HepG2 (cell line): Measurements from ENCODE around the gene SYNE1. TPM values are rescaled to one million over a fixed set of nuclear protein-coding genes. Genes with fewer than 3 reads are reported as not detected.
A peak's percentile ranks its signal among the peaks of the same experiment; 100 is the strongest.

Experiments
- ATAC-seq: fragments of 200-7000 bp; cut with Tn5 transposase; 3 replicates; pipeline ENCODE4 v1.9.1; 2020; ENCODE audit warnings: mild to moderate bottlenecking, moderate library complexity
- BruUV-seq: library from RNA; stranded (reverse); fragments of 400-500 nt; replicated peaks from 2 replicates; lab custom pipeline; 2021; lab: Mats Ljungman, UMichigan
- CTCF ChIA-PET: fragments of 300-600 bp; formaldehyde crosslinking; extraction: SDS; loops from one replicate; lab custom pipeline; 2021; ENCODE audit warnings: low total read pairs, inconsistent platforms, low intra/inter-chr PET ratio; lab: Yijun Ruan, JAX
- POLR2A ChIA-PET: fragments of 350-600 bp; sonication (Branson Sonifier 250); formaldehyde crosslinking; loops from one replicate; lab custom pipeline; 2020; ENCODE audit warnings: antibody characterized with exemption, inconsistent platforms; lab: Yijun Ruan, JAX
- DNase-seq: peaks from one replicate; pipeline ENCODE4 v3.0.0-alpha.2; 2015; ENCODE audit warnings: low spot score
- FAIRE-seq: peaks from 3 replicates; lab custom pipeline; 2011; peaks lifted over from hg19 to GRCh38; lab: Jason Lieb, UNC
- H2AFZ ChIP-seq: one replicate; pipeline ENCODE4 v1.6.1; 2011; ENCODE audit warnings: low read length, inconsistent platforms
- H3K27ac ChIP-seq: fragments of 300-600 bp; 3 replicates; pipeline ENCODE4 v1.8.0; 2011; ENCODE audit warnings: mixed run types, mild to moderate bottlenecking, mixed read lengths, low read length, inconsistent platforms; ENCODE audit not compliant: insufficient read depth; ENCODE audit errors: extremely low read length
- H3K27me3 ChIP-seq, 2 experiments: fragments of 200-600 bp in 1 of 2; 2 replicates in 1 of 2; 3 replicates in 1 of 2; pipeline versions ENCODE4 v1.6.0 to v1.8.0; 2011; ENCODE audit warnings: low read length in 2 of 2, mild to moderate bottlenecking in 2 of 2, moderate library complexity in 2 of 2, inconsistent platforms in 1 of 2; ENCODE audit not compliant: insufficient read depth in 2 of 2, control insufficient read depth in 1 of 2
- H3K36me3 ChIP-seq, 2 experiments: fragments of 200-600 bp in 1 of 2; replicated peaks in 1 of 2; 2 replicates in 1 of 2; 3 replicates in 1 of 2; pipeline versions ENCODE4 v1.5.1 to v1.8.0; 2011; ENCODE audit warnings: low read length in 2 of 2, inconsistent platforms in 1 of 2; ENCODE audit not compliant: insufficient read depth in 2 of 2, control insufficient read depth in 1 of 2
- H3K4me1 ChIP-seq: 2 replicates; pipeline ENCODE4 v1.5.1; 2012; ENCODE audit warnings: low read length, inconsistent platforms; ENCODE audit not compliant: insufficient read depth
- H3K4me2 ChIP-seq: 2 replicates; pipeline ENCODE4 v1.6.0; 2011; ENCODE audit warnings: low read depth, low read length, inconsistent platforms
- H3K4me3 ChIP-seq, 3 experiments: fragments of 200-600 bp in 1 of 3; sonication (generic), shearing (Covaris generic) in 1 of 3; replicated peaks in 1 of 3; 2 replicates each; pipeline ENCODE4 v1.5.1; 2011 to 2016; ENCODE audit warnings: low read length in 3 of 3, inconsistent platforms in 2 of 3, low read depth in 2 of 3, mild to moderate bottlenecking in 2 of 3, control low read depth in 1 of 3, mixed read lengths in 1 of 3; ENCODE audit not compliant: insufficient read depth in 1 of 3
- H3K79me2 ChIP-seq: one replicate; pipeline ENCODE4 v1.6.1; 2011; ENCODE audit warnings: low read length, inconsistent platforms; ENCODE audit not compliant: insufficient read depth
- H3K9ac ChIP-seq: 2 replicates; pipeline ENCODE4 v1.6.0; 2011; ENCODE audit warnings: mild to moderate bottlenecking, low read depth, low read length, inconsistent platforms; ENCODE audit not compliant: insufficient read depth
- H3K9me3 ChIP-seq: 2 replicates; pipeline ENCODE4 v1.5.1; 2012; ENCODE audit warnings: mild to moderate bottlenecking, low read length
- H4K20me1 ChIP-seq: 2 replicates; pipeline ENCODE4 v1.6.0; 2011; ENCODE audit warnings: inconsistent platforms, mild to moderate bottlenecking, low read length, moderate library complexity; ENCODE audit not compliant: insufficient read depth
- E2F2 ChIP-seq: sonication (generic); formaldehyde crosslinking; IDR thresholded peaks from 2 replicates; pipeline ENCODE4 v1.4.0; 2020; ENCODE audit warnings: missing genetic modification reagents, borderline replicate concordance
- KAT2B ChIP-seq: fragments of 150-350 bp; IDR thresholded peaks from 2 replicates; pipeline ENCODE4 v1.6.1; 2014; ENCODE audit warnings: low read depth, low read length, borderline replicate concordance
- KDM5B ChIP-seq: sonication (generic); formaldehyde crosslinking; IDR thresholded peaks from 2 replicates; pipeline ENCODE4 v1.4.0; 2020; ENCODE audit warnings: missing genetic modification reagents, mild to moderate bottlenecking, borderline replicate concordance
- MED1 ChIP-seq: sonication (generic); formaldehyde crosslinking; IDR thresholded peaks from 2 replicates; pipeline ENCODE4 v1.4.0; 2020; ENCODE audit warnings: missing genetic modification reagents
- MEIS1 ChIP-seq: sonication (generic); formaldehyde crosslinking; IDR thresholded peaks from 2 replicates; pipeline ENCODE4 v1.9.0; 2021; ENCODE audit warnings: mild to moderate bottlenecking, missing genetic modification reagents, moderate library complexity, borderline replicate concordance
- STAG1 ChIP-seq: sonication (generic); formaldehyde crosslinking; IDR thresholded peaks from 2 replicates; pipeline ENCODE4 v1.4.0; 2020; ENCODE audit warnings: missing genetic modification reagents
- THAP7 ChIP-seq: sonication (generic); formaldehyde crosslinking; IDR thresholded peaks from 2 replicates; pipeline ENCODE4 v1.8.1; 2023; ENCODE audit warnings: mild to moderate bottlenecking, missing genetic modification reagents
- ZNF263 ChIP-seq: sonication (generic); formaldehyde crosslinking; IDR thresholded peaks from 2 replicates; pipeline ENCODE4 v1.4.0; 2020; ENCODE audit warnings: missing genetic modification reagents
- ZNF432 ChIP-seq: sonication (generic); formaldehyde crosslinking; IDR thresholded peaks from 2 replicates; pipeline ENCODE4 v1.5.0; 2020; ENCODE audit warnings: missing genetic modification reagents, mild to moderate bottlenecking, borderline replicate concordance
- ZNF570 ChIP-seq: sonication (generic); formaldehyde crosslinking; IDR thresholded peaks from 2 replicates; pipeline ENCODE4 v1.4.0; 2020; ENCODE audit warnings: mild to moderate bottlenecking, missing genetic modification reagents, borderline replicate concordance
- WGBS: methylation state at CpG from one replicate; pipeline ENCODE4 v1.1.6; 2017; ENCODE audit warnings: low lambda C conversion rate; 5-methylcytosine and 5-hydroxymethylcytosine counted together
- in situ Hi-C: cut with HindIII; loops from 2 replicates; pipeline ENCODE4 v1.10.0; 2017; ENCODE audit warnings: low pct_unique_long_range_greater_than_20kb; ENCODE audit not compliant: extremely low pct_ligation_motif_present
- intact Hi-C: fragments of 100-400 bp; cut with micrococcal nuclease; formaldehyde crosslinking; loops from one replicate; pipeline ENCODE4 v1.10.0; 2022; ENCODE audit not compliant: unreplicated experiment
- polyA plus RNA-seq, 8 experiments: library from polyadenylated mRNA; depleted of rRNA in 3 of 8; stranded (reverse) in 7 of 8; unstranded in 1 of 8; fragments of >200 nt; fragmentation: Illumina TruSeq in 4 of 8; extraction: Trizol in 4 of 8; gene quantifications; 2 replicates each; pipeline versions ENCODE4 v1.2.1 to v1.2.3, GENCODE V29; 2011 to 2016; ENCODE audit warnings: low read depth in 4 of 8, missing spikeins in 1 of 8, mixed read lengths in 1 of 8; ENCODE audit not compliant: insufficient read depth in 1 of 8
- total RNA-seq, 5 experiments: library from RNA; depleted of rRNA; stranded (reverse); fragments of >200 nt; fragmentation: Illumina TruSeq; extraction: Trizol; gene quantifications; 2 replicates each; pipeline ENCODE4 v1.2.3, GENCODE V29; 2016; ENCODE audit warnings: low read depth in 1 of 5

Gene SYNE1
- total and polyA plus RNA-seq, 2 of the 13 experiments (the other 11 are each of a cell fraction or from before 2014, with no cell fraction given): 5.5 to 15.9 TPM

GRCh38 chr6:152118678-152119077 lies 518.5 kb downstream of the SYNE1 start:
- intact Hi-C loops: no loop called here
- 42% methylated on average over 5 of the region's 5 CpGs for WGBS
- Histone ChIP-seq H3K79me2 (no peaks in the 10 kb centered on the region), H3K36me3 (no peaks in the 10 kb centered on the region), H3K9me3 (no peaks in the 10 kb centered on the region), H2AFZ (no peak overlapping the region), H3K4me2 (no peak overlapping the region), H3K4me3 (no peak overlapping the region), H4K20me1 (no peaks in the 10 kb centered on the region), H3K9ac (no peak overlapping the region), H3K4me1 (no peaks in the 10 kb centered on the region), H3K27me3 (peaks cover 0 to 4% of the 10 kb centered on the region in 2 experiments; a peak in 1 of 5 replicates), H3K27ac (no peak overlapping the region)
- no TSS peak for BruUV-seq
- TF ChIP-seq MEIS1 (no peak), KAT2B (no peak), MED1 (CRISPR knock-in tag) (no peak), KDM5B (CRISPR knock-in tag) (no peak), ZNF570 (no peak), THAP7 (no peak), STAG1 (peak; percentile 18; the same call in 1 of the 2 replicates), ZNF432 (CRISPR knock-in tag) (no peak), ZNF263 (CRISPR knock-in tag) (peak; percentile 86), E2F2 (CRISPR knock-in tag) (no peak)
- in situ Hi-C loops: no loop called here
- DNase-seq (no peak), ATAC-seq (peak; percentile 85), FAIRE-seq (no peak)
- POLR2A ChIA-PET: no interaction called here
- CTCF ChIA-PET: no interaction called here
